ENCODE data around the gene EDN3. TPM values are rescaled to one million over a fixed set of nuclear protein-coding genes. Genes with fewer than 3 reads are reported as not detected.
A peak's percentile ranks its signal among the peaks of the same experiment; 100 is the strongest.

The EDN3 gene
- total RNA-seq, 2 donors from 2014 or later = 4.7 to 9.9 TPM

GRCh38 chr20:59361411-59361810 is 61.0 kb downstream of the EDN3 start:
- ATAC-seq (no peak), DNase-seq (no peak)
- intact Hi-C loops (cut with DNase I) = no loop called here
- no peak for TF ChIP-seq CTCF (IDR thresholded peaks at IDR 0.05)
- TF ChIP-seq POLR2A (IDR thresholded peaks at IDR 0.05) = no peak
- no peaks in the 10 kb centered on the region for H3K9me3 ChIP-seq
- no peaks in the 10 kb centered on the region for H3K36me3 ChIP-seq (replicated peaks in 1 of 2; ENCODE audit: insufficient read depth in 1 of 2, low read depth in 2 of 2)
- peaks cover 27% of the 10 kb centered on the region for H3K4me1 ChIP-seq
- H3K27me3 ChIP-seq = no peaks in the 10 kb centered on the region
- no peak overlapping the region for H3K27ac ChIP-seq
- WGBS, 2 donors = 51 to 60% methylated on average over 5 of the region's 5 CpGs
- no peak overlapping the region for H3K4me3 ChIP-seq

- ATAC-seq (no peak), DNase-seq (no peak)
- intact Hi-C loops (cut with DNase I) = no loop called here
- Histone ChIP-seq H3K27me3 (no peaks in the 10 kb centered on the region), H3K36me3 (replicated peaks in 1 of 2; ENCODE audit: insufficient read depth in 1 of 2, low read depth in 2 of 2) (no peaks in the 10 kb centered on the region), H3K4me3 (no peak overlapping the region), H3K4me1 (peaks cover 27% of the 10 kb centered on the region), H3K27ac (no peak overlapping the region), H3K9me3 (no peaks in the 10 kb centered on the region)
- TF ChIP-seq CTCF (IDR thresholded peaks at IDR 0.05) (no peak), POLR2A (IDR thresholded peaks at IDR 0.05) (no peak)
- WGBS, 2 donors = 64 to 66% methylated on average over 11 to 12 of the region's 12 CpGs
Measured at GRCh38 chr20:59363101-59363500, 62.7 kb downstream of the EDN3 start.

- Histone ChIP-seq H3K27ac (no peak overlapping the region), H3K27me3 (no peaks in the 10 kb centered on the region), H3K9me3 (no peaks in the 10 kb centered on the region), H3K36me3 (replicated peaks in 1 of 2; ENCODE audit: insufficient read depth in 1 of 2, low read depth in 2 of 2) (no peaks in the 10 kb centered on the region), H3K4me3 (no peak overlapping the region), H3K4me1 (peaks cover 26% of the 10 kb centered on the region)
- DNase-seq = peak in 1 of 4 donors; percentile 17
- intact Hi-C loops (cut with DNase I) = no loop called here
- ATAC-seq = no peak
- 68 to 81% methylated on average over 6 of the region's 6 CpGs for WGBS, 2 donors
- no peak for TF ChIP-seq POLR2A (IDR thresholded peaks at IDR 0.05)
- TF ChIP-seq CTCF (IDR thresholded peaks at IDR 0.05) = no peak
Measured at GRCh38 chr20:59364611-59365010, 64.2 kb downstream of the EDN3 start.

- no peak overlapping the region for H3K27ac ChIP-seq
- TF ChIP-seq CTCF (IDR thresholded peaks at IDR 0.05) (no peak), POLR2A (IDR thresholded peaks at IDR 0.05) (peak in 1 of 3 donors; percentile 6)
- peaks cover 16% of the 10 kb centered on the region for H3K4me1 ChIP-seq
- DNase-seq = peak in 3 of 4 donors; percentile 49 to 63 (median 55)
- intact Hi-C loops (cut with DNase I) = no loop called here
- 86 to 92% methylated on average over 20 to 24 of the region's 24 CpGs for WGBS, 2 donors
- H3K27me3 ChIP-seq = no peaks in the 10 kb centered on the region
- no peak overlapping the region for H3K4me3 ChIP-seq
- no peaks in the 10 kb centered on the region for H3K9me3 ChIP-seq
- ATAC-seq = peak; percentile 62
- H3K36me3 ChIP-seq (replicated peaks in 1 of 2; ENCODE audit: insufficient read depth in 1 of 2, low read depth in 2 of 2) = no peaks in the 10 kb centered on the region
Measured at GRCh38 chr20:59365611-59366285, 65.3 kb downstream of the EDN3 start.

- intact Hi-C loops (cut with DNase I) = no loop called here
- ATAC-seq (no peak), DNase-seq (no peak)
- Histone ChIP-seq H3K9me3 (no peaks in the 10 kb centered on the region), H3K27me3 (no peaks in the 10 kb centered on the region), H3K4me3 (no peak overlapping the region), H3K36me3 (replicated peaks in 1 of 2; ENCODE audit: insufficient read depth in 1 of 2, low read depth in 2 of 2) (no peaks in the 10 kb centered on the region), H3K27ac (no peak overlapping the region), H3K4me1 (no peaks in the 10 kb centered on the region)
- WGBS, 2 donors = 58 to 62% methylated on average over 6 of the region's 6 CpGs
- TF ChIP-seq CTCF (IDR thresholded peaks at IDR 0.05) (no peak), POLR2A (IDR thresholded peaks at IDR 0.05) (no peak)
Measured at GRCh38 chr20:59371431-59371830, 71.0 kb downstream of the EDN3 start.
